A549 (cell line): ENCODE measurements around the gene KCNIP4. TPM values are rescaled to one million over a fixed set of nuclear protein-coding genes. Genes with fewer than 3 reads are reported as not detected.

Experiments
- ATAC-seq, 2 experiments: fragments of 200-7000 bp in 1 of 2; fragments of >200 bp in 1 of 2; cut with Nextera tagmentation in 1 of 2; cut with Tn5 transposase in 1 of 2; 3 replicates each; pipeline versions ENCODE4 v1.8.0 to v1.9.1; 2018 to 2020; ENCODE audit warnings: mild to moderate bottlenecking in 1 of 2, moderate library complexity in 1 of 2
- CTCF ChIA-PET: fragments of 300-600 bp; sonication (Branson Sonifier 250); formaldehyde crosslinking; extraction: SDS; loops from one replicate; lab custom pipeline; 2021; ENCODE audit warnings: antibody characterized with exemption, inconsistent platforms; lab: Yijun Ruan, JAX
- POLR2A ChIA-PET: fragments of 350-600 bp; formaldehyde crosslinking; extraction: SDS; loops from one replicate; lab custom pipeline; 2021; ENCODE audit warnings: antibody characterized with exemption, inconsistent platforms; lab: Yijun Ruan, JAX
- DNase-seq, 2 experiments: peaks; one replicate each; pipeline versions ENCODE4 v3.0.0 to v3.0.0-alpha.2; 2011 to 2016; ENCODE audit warnings: low read depth in 1 of 2, low spot score in 1 of 2
- FAIRE-seq: peaks from 2 replicates; lab custom pipeline; 2011; peaks lifted over from hg19 to GRCh38; lab: Jason Lieb, UNC
- H3K27ac ChIP-seq, 2 experiments: fragments of >200 bp; sonication (Bioruptor Twin); formaldehyde crosslinking; 3 replicates each; pipeline ENCODE4 v1.5.1; 2016 to 2017
- H3K4me1 ChIP-seq: fragments of >200 bp; sonication (Bioruptor Twin); formaldehyde crosslinking; 3 replicates; pipeline ENCODE4 v1.6.1; 2016
- H3K4me2 ChIP-seq: fragments of >200 bp; sonication (Bioruptor Twin); formaldehyde crosslinking; 3 replicates; pipeline ENCODE4 v1.6.1; 2016
- H3K4me3 ChIP-seq: fragments of >200 bp; sonication (Bioruptor Twin); formaldehyde crosslinking; 3 replicates; pipeline ENCODE4 v1.5.1; 2016
- H3K9me3 ChIP-seq: fragments of >200 bp; sonication (Bioruptor Twin); formaldehyde crosslinking; 3 replicates; pipeline ENCODE4 v1.6.1; 2016
- BHLHE40 ChIP-seq: IDR thresholded peaks from 2 replicates; pipeline ENCODE4 v1.6.1; 2012; ENCODE audit warnings: low read depth, low read length, inconsistent platforms
- CHD2 ChIP-seq: fragments of 150-350 bp; IDR thresholded peaks from 2 replicates; pipeline ENCODE4 v1.6.1; 2014; ENCODE audit warnings: low read length; ENCODE audit not compliant: partially characterized antibody
- EHF ChIP-seq: fragments of 250-450 bp; sonication (Bioruptor Pico); IDR thresholded peaks from 2 replicates; pipeline ENCODE4 v1.5.0; 2020; ENCODE audit warnings: mild to moderate bottlenecking
- EHMT2 ChIP-seq: fragments of 200-600 bp; sonication (generic); IDR thresholded peaks from 2 replicates; pipeline ENCODE4 v1.6.1; 2016; ENCODE audit warnings: antibody characterized with exemption, low read depth, mild to moderate bottlenecking, moderate library complexity
- FOSL2 ChIP-seq, 2 experiments: fragments of 450-650 bp in 1 of 2; fragments of >200 bp in 1 of 2; sonication (Bioruptor Twin) in 1 of 2; formaldehyde crosslinking; IDR thresholded peaks; 2 replicates each; pipeline versions ENCODE4 v1.5.0 to v1.6.1; 2016 to 2020; ENCODE audit warnings: mild to moderate bottlenecking in 1 of 2, moderate library complexity in 1 of 2
- HOXA7 ChIP-seq: fragments of 250-450 bp; sonication (Bioruptor Pico); IDR thresholded peaks from 2 replicates; pipeline ENCODE4 v1.5.0; 2020; ENCODE audit warnings: mild to moderate bottlenecking, moderate library complexity
- HOXB5 ChIP-seq: fragments of 250-450 bp; sonication (Bioruptor Pico); IDR thresholded peaks from 2 replicates; pipeline ENCODE4 v1.5.0; 2020; ENCODE audit warnings: mild to moderate bottlenecking, moderate library complexity
- JUN ChIP-seq, 2 experiments: fragments of >200 bp; sonication (Bioruptor Twin); formaldehyde crosslinking; IDR thresholded peaks; 2 replicates in 1 of 2; 3 replicates in 1 of 2; pipeline ENCODE4 v1.6.1; 2016 to 2017
- MAFK ChIP-seq: fragments of 450-650 bp; IDR thresholded peaks from 2 replicates; pipeline ENCODE4 v1.6.1; 2014; ENCODE audit not compliant: partially characterized antibody
- MAZ ChIP-seq: fragments of 150-350 bp; IDR thresholded peaks from 2 replicates; pipeline ENCODE4 v1.6.1; 2014; ENCODE audit warnings: antibody characterized with exemption, low read depth, low read length, borderline replicate concordance
- MYC ChIP-seq: IDR thresholded peaks from 2 replicates; pipeline ENCODE4 v1.6.1; 2012; ENCODE audit warnings: mild to moderate bottlenecking, inconsistent platforms, low read length, improper control_type of control experiment, borderline replicate concordance
- POLR2A ChIP-seq: IDR thresholded peaks from 2 replicates; pipeline ENCODE4 v1.6.1; 2012; ENCODE audit warnings: mild to moderate bottlenecking, low read length
- POLR2AphosphoS2 ChIP-seq: conservative IDR thresholded peaks from 2 replicates; pipeline ENCODE4 v1.6.1; 2012; ENCODE audit warnings: low read length, improper control_type of control experiment, inconsistent platforms
- RARB ChIP-seq: fragments of 250-450 bp; sonication (Bioruptor Pico); IDR thresholded peaks from 2 replicates; pipeline ENCODE4 v1.8.0; 2021; ENCODE audit warnings: mild to moderate bottlenecking, moderate library complexity
- RCOR1 ChIP-seq: fragments of 150-350 bp; IDR thresholded peaks from 2 replicates; pipeline ENCODE4 v1.6.1; 2014; ENCODE audit warnings: antibody characterized with exemption, low read length, low read depth
- RFX5 ChIP-seq: fragments of 450-650 bp; IDR thresholded peaks from 2 replicates; pipeline ENCODE4 v1.7.1; 2014; ENCODE audit warnings: antibody characterized with exemption, mild to moderate bottlenecking, moderate library complexity
- TFCP2L1 ChIP-seq: fragments of 250-450 bp; sonication (Bioruptor Pico); IDR thresholded peaks from 2 replicates; pipeline ENCODE4 v1.5.0; 2021; ENCODE audit warnings: mild to moderate bottlenecking
- WGBS: methylation state at CpG from one replicate; pipeline ENCODE4 v1.1.6; 2017; ENCODE audit errors: missing lambda C conversion rate; 5-methylcytosine and 5-hydroxymethylcytosine counted together
- polyA plus RNA-seq, 4 experiments: library from polyadenylated mRNA; depleted of rRNA in 3 of 4; stranded (reverse); fragments of >200 nt; fragmentation: RNase III in 1 of 4; extraction: RNeasy Plus Mini Kit Qiagen cat#74134 plus additional on column Dnase treatment in 1 of 4; gene quantifications; 2 replicates in 3 of 4; 3 replicates in 1 of 4; pipeline ENCODE4 v1.2.3, GENCODE V29; 2011 to 2017
- TF ChIP-seq, protein P1 (sequence below): fragments of 150-350 bp; IDR thresholded peaks from 2 replicates; pipeline ENCODE4 v1.6.1; 2014; ENCODE audit warnings: low read depth, mild to moderate bottlenecking, low read length
- TF ChIP-seq, protein P2 (sequence below): fragments of 450-650 bp; IDR thresholded peaks from 2 replicates; pipeline ENCODE4 v1.6.1; 2014; ENCODE audit warnings: antibody characterized with exemption
- TF ChIP-seq, protein P3 (sequence below): IDR thresholded peaks from 2 replicates; pipeline ENCODE4 v1.6.1; 2012; ENCODE audit warnings: low read depth, borderline replicate concordance
- TF ChIP-seq, protein P4 (sequence below): fragments of >200 bp; sonication (Bioruptor Twin); formaldehyde crosslinking; IDR thresholded peaks from 3 replicates; pipeline ENCODE4 v1.5.1; 2016

The KCNIP4 gene
- polyA plus RNA-seq, 2 of the 4 experiments (the other 2 are of a cell fraction), result not detected

DNA sequence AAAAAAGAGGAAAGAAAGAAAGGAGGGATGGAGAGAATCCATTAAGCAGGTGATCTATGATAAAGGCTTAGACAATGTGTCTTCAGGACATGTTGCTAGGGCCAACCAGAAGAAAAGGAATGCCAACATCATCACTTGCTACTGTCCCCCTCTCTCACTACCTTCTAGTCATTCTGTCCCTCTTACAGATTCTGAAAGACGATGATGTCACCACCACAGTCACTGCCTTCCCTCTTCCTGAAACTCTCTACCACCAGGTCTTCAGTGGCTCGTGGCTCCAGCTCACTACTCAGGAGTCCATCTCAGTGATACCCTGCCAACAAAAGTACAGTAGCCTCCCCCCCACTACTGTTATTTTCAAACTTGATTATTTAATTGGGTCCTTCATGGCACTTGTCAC, 64.0 kb downstream of the KCNIP4 start:
- H3K4me2 ChIP-seq, result no peak overlapping the region
- no peaks in the 10 kb centered on the region for H3K9me3 ChIP-seq
- TF ChIP-seq POLR2AphosphoS2 (no peak), JUN (IDR thresholded peaks at IDR 0.05) (no peak), RFX5 (no peak), HOXB5 (no peak), EHF (no peak), MAFK (no peak), TFCP2L1 (CRISPR knock-in tag) (no peak), MAZ (no peak), POLR2A (no peak), CHD2 (no peak), BHLHE40 (no peak), MYC (no peak), HOXA7 (CRISPR knock-in tag) (no peak), EHMT2 (no peak)
- TF ChIP-seq, protein P1, sequence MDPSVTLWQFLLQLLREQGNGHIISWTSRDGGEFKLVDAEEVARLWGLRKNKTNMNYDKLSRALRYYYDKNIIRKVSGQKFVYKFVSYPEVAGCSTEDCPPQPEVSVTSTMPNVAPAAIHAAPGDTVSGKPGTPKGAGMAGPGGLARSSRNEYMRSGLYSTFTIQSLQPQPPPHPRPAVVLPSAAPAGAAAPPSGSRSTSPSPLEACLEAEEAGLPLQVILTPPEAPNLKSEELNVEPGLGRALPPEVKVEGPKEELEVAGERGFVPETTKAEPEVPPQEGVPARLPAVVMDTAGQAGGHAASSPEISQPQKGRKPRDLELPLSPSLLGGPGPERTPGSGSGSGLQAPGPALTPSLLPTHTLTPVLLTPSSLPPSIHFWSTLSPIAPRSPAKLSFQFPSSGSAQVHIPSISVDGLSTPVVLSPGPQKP, result no peak
- TF ChIP-seq, all 56 proteins: peak for 0
- ChIA-PET POLR2A (no interaction called here), CTCF (no interaction called here)
- H3K4me3 ChIP-seq, result no peak overlapping the region
- no peak overlapping the region for H3K27ac ChIP-seq
- DNase-seq, result no peak
- no peak for FAIRE-seq
- no peaks in the 10 kb centered on the region for H3K4me1 ChIP-seq
- no peak for ATAC-seq
- 18% methylated on average over 2 of the region's 2 CpGs for WGBS

DNA sequence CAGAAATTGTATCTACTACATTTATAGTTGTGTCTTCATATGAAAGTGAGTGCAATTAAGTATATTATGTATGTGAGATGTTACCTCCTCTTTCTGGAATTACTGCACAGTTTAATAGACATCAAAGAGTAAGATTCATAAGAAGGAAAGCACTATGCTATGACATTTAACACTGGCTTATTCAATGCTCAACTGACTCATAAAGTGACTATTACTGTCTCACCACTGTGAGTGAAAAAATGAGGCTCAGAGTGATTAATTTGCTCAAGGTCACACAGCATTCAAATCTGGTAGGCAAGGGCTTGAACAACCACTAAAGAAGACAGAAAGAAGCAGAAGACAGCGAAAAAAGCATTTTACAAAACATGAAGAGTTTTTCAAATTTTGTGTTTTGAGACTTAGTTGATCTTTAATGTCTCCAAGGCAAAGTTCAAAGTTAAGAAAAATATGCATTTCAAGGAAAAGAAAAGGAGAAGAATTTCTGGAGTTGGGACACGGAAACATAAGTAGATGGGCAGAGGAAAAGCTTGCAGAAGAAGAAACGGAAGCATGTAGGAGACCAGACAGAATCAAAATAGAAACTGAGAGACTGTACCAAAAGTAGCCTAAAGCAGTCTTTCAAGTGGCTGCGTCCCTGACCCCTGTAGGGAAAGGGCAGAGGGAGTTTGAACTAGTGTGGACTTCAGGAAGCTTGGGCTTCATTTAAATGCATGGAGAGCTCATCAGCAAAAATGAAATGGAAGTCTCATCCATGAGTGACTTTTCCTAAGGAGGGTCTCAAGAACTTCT, 66.3 kb downstream of the KCNIP4 start:
- no peaks in the 10 kb centered on the region for H3K4me1 ChIP-seq
- H3K4me2 ChIP-seq, result no peak overlapping the region
- no peak for TF ChIP-seq FOSL2 (IDR thresholded peaks at IDR 0.05)
- no peak for TF ChIP-seq FOSL2 (CRISPR knock-in tag; IDR thresholded peaks at IDR 0.05)
- no peak for TF ChIP-seq RARB (CRISPR knock-in tag)
- TF ChIP-seq, protein P2, sequence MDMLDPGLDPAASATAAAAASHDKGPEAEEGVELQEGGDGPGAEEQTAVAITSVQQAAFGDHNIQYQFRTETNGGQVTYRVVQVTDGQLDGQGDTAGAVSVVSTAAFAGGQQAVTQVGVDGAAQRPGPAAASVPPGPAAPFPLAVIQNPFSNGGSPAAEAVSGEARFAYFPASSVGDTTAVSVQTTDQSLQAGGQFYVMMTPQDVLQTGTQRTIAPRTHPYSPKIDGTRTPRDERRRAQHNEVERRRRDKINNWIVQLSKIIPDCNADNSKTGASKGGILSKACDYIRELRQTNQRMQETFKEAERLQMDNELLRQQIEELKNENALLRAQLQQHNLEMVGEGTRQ, result no peak
- TF ChIP-seq, protein P3, sequence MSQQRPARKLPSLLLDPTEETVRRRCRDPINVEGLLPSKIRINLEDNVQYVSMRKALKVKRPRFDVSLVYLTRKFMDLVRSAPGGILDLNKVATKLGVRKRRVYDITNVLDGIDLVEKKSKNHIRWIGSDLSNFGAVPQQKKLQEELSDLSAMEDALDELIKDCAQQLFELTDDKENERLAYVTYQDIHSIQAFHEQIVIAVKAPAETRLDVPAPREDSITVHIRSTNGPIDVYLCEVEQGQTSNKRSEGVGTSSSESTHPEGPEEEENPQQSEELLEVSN, result no peak
- TF ChIP-seq, protein P4, sequence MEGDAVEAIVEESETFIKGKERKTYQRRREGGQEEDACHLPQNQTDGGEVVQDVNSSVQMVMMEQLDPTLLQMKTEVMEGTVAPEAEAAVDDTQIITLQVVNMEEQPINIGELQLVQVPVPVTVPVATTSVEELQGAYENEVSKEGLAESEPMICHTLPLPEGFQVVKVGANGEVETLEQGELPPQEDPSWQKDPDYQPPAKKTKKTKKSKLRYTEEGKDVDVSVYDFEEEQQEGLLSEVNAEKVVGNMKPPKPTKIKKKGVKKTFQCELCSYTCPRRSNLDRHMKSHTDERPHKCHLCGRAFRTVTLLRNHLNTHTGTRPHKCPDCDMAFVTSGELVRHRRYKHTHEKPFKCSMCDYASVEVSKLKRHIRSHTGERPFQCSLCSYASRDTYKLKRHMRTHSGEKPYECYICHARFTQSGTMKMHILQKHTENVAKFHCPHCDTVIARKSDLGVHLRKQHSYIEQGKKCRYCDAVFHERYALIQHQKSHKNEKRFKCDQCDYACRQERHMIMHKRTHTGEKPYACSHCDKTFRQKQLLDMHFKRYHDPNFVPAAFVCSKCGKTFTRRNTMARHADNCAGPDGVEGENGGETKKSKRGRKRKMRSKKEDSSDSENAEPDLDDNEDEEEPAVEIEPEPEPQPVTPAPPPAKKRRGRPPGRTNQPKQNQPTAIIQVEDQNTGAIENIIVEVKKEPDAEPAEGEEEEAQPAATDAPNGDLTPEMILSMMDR, result no peak
- TF ChIP-seq TFCP2L1 (CRISPR knock-in tag), result no peak
- no peak for TF ChIP-seq HOXA7 (CRISPR knock-in tag)
- TF ChIP-seq RCOR1, result no peak
- TF ChIP-seq JUN (IDR thresholded peaks at IDR 0.05), result no peak
- TF ChIP-seq MAFK, result no peak
- ATAC-seq (no peak), DNase-seq (no peak), FAIRE-seq (no peak)
- ChIA-PET CTCF (no interaction called here), POLR2A (no interaction called here)
- no peak overlapping the region for H3K27ac ChIP-seq
- no peaks in the 10 kb centered on the region for H3K9me3 ChIP-seq
- H3K4me3 ChIP-seq, result no peak overlapping the region
- 8% methylated on average over 4 of the region's 4 CpGs for WGBS
